CD14-positive monocyte (primary cell): ENCODE results near the gene CTBP2. TPM values are rescaled to one million over a fixed set of nuclear protein-coding genes. Genes with fewer than 3 reads are reported as not detected.

Source experiments
- DNase-seq, 3 donors: peaks; one replicate each; pipeline ENCODE4 v3.0.0-alpha.2; 2011 to 2022
- H2AFZ ChIP-seq: 2 replicates; pipeline ENCODE4 v1.6.0; 2012; ENCODE audit warnings: mild to moderate bottlenecking, low read depth, low read length, inconsistent platforms; ENCODE audit not compliant: insufficient read depth, poor library complexity, severe bottlenecking
- H3K27ac ChIP-seq, 2 donors: 1 replicate in 1 of 2; 2 replicates in 1 of 2; pipeline ENCODE4 v1.5.1; 2012 to 2013; ENCODE audit warnings: low read length in 2 of 2, control low read depth in 1 of 2, inconsistent platforms in 1 of 2, low read depth in 1 of 2, mild to moderate bottlenecking in 1 of 2
- H3K27me3 ChIP-seq, 2 donors: one replicate each; pipeline versions ENCODE4 v1.6.0 to v1.6.1; 2011 to 2013; ENCODE audit warnings: low read length in 2 of 2; ENCODE audit not compliant: control insufficient read depth in 2 of 2, insufficient read depth in 2 of 2
- H3K36me3 ChIP-seq, 2 donors: replicated peaks in 1 of 2; 1 replicate in 1 of 2; 2 replicates in 1 of 2; pipeline versions ENCODE4 v1.5.1 to v1.6.1; 2012 to 2013; ENCODE audit warnings: low read length in 2 of 2, control low read depth in 1 of 2, inconsistent platforms in 1 of 2, mild to moderate bottlenecking in 1 of 2; ENCODE audit not compliant: insufficient read depth in 2 of 2, control insufficient read depth in 1 of 2
- H3K4me1 ChIP-seq, 2 donors: 1 replicate in 1 of 2; 2 replicates in 1 of 2; pipeline versions ENCODE4 v1.5.1 to v1.6.1; 2012 to 2013; ENCODE audit warnings: low read length in 2 of 2, control low read depth in 1 of 2, inconsistent platforms in 1 of 2, mild to moderate bottlenecking in 1 of 2, moderate library complexity in 1 of 2; ENCODE audit not compliant: insufficient read depth in 2 of 2, control insufficient read depth in 1 of 2
- H3K4me2 ChIP-seq: replicated peaks from 2 replicates; pipeline ENCODE3; 2012; ENCODE audit warnings: low read length, moderate library complexity, mild to moderate bottlenecking; ENCODE audit not compliant: poor library complexity, severe bottlenecking; ENCODE audit errors: extremely low read depth
- H3K4me3 ChIP-seq, 3 experiments: fragments of 200-600 bp in 1 of 3; sonication (generic) in 1 of 3; replicated peaks in 1 of 3; 1 replicate in 2 of 3; 2 replicates in 1 of 3; pipeline ENCODE4 v1.5.1; 2011 to 2013; ENCODE audit warnings: low read length in 3 of 3, mild to moderate bottlenecking in 3 of 3, control low read depth in 2 of 3, low read depth in 2 of 3, inconsistent platforms in 1 of 3, moderate library complexity in 1 of 3
- H3K79me2 ChIP-seq: 2 replicates; pipeline ENCODE4 v1.6.0; 2012; ENCODE audit warnings: mild to moderate bottlenecking, control low read depth, inconsistent platforms, low read length, moderate library complexity; ENCODE audit not compliant: insufficient read depth
- H3K9ac ChIP-seq: 2 replicates; pipeline ENCODE4 v1.6.0; 2017; ENCODE audit warnings: low read length, mild to moderate bottlenecking; ENCODE audit not compliant: insufficient read depth, poor library complexity, severe bottlenecking
- H3K9me3 ChIP-seq, 2 donors: replicated peaks in 1 of 2; 1 replicate in 1 of 2; 2 replicates in 1 of 2; pipeline versions ENCODE4 v1.5.1 to v1.6.1; 2012 to 2013; ENCODE audit warnings: low read length in 2 of 2, control low read depth in 1 of 2; ENCODE audit not compliant: control insufficient read depth in 1 of 2, insufficient read depth in 1 of 2
- H4K20me1 ChIP-seq: 2 replicates; pipeline ENCODE4 v1.6.0; 2012; ENCODE audit warnings: mild to moderate bottlenecking, low read length, control low read depth, moderate library complexity; ENCODE audit not compliant: insufficient read depth
- H3K27ac Mint-ChIP-seq, 7 donors: one replicate each; pipeline ENCODE4 v1.8.0; 2020; ENCODE audit warnings: mild to moderate bottlenecking in 7 of 7, mixed read lengths in 7 of 7, moderate library complexity in 6 of 7, inconsistent platforms in 2 of 7
- H3K27me3 Mint-ChIP-seq, 3 donors: one replicate each; pipeline ENCODE4 v1.8.0; 2021 to 2022; ENCODE audit warnings: low read depth in 3 of 3, mild to moderate bottlenecking in 3 of 3, mixed read lengths in 3 of 3, moderate library complexity in 3 of 3, inconsistent platforms in 1 of 3
- H3K36me3 Mint-ChIP-seq, 2 donors: one replicate each; pipeline ENCODE4 v1.8.0; 2020; ENCODE audit warnings: mixed read lengths in 2 of 2, inconsistent platforms in 1 of 2, mild to moderate bottlenecking in 1 of 2
- H3K4me1 Mint-ChIP-seq: one replicate; pipeline ENCODE4 v1.8.0; 2020; ENCODE audit warnings: mild to moderate bottlenecking, mixed read lengths
- H3K4me3 Mint-ChIP-seq, 2 donors: one replicate each; pipeline ENCODE4 v1.8.0; 2020; ENCODE audit warnings: mild to moderate bottlenecking in 2 of 2, mixed read lengths in 2 of 2, moderate library complexity in 1 of 2
- H3K9me3 Mint-ChIP-seq, 7 donors: one replicate each; pipeline ENCODE4 v1.8.0; 2020 to 2022; ENCODE audit warnings: mixed read lengths in 7 of 7, mild to moderate bottlenecking in 6 of 7, moderate library complexity in 6 of 7, inconsistent platforms in 2 of 7
- CTCF ChIP-seq: fragments of 200-600 bp; IDR thresholded peaks from one replicate; pipeline ENCODE4 v1.8.0; 2022; ENCODE audit warnings: antibody characterized with exemption, mild to moderate bottlenecking
- WGBS: methylation state at CpG from one replicate; pipeline ENCODE4 v1.1.5; 2013; ENCODE audit warnings: missing lambda C conversion rate; ENCODE audit not compliant: insufficient coverage; 5-methylcytosine and 5-hydroxymethylcytosine counted together
- intact Hi-C, 2 donors: fragments of 100-400 bp; cut with micrococcal nuclease; formaldehyde crosslinking; loops; one replicate each; pipeline versions ENCODE4 v1.15.0 to v1.15.1; 2023
- polyA plus RNA-seq, 3 donors: library from polyadenylated mRNA; depleted of rRNA in 1 of 3; unstranded in 2 of 3; stranded (reverse) in 1 of 3; fragments of 300-500 nt in 2 of 3; fragments of >200 nt in 1 of 3; fragmentation: Illumina TruSeq in 2 of 3; gene quantifications; 1 replicate in 2 of 3; 2 replicates in 1 of 3; pipeline ENCODE4 v1.2.3, GENCODE V29; 2012 to 2021

The CTBP2 gene
- polyA plus RNA-seq, 3 donors, result 40.9 to 87.1 (median 41.1) TPM

DNA sequence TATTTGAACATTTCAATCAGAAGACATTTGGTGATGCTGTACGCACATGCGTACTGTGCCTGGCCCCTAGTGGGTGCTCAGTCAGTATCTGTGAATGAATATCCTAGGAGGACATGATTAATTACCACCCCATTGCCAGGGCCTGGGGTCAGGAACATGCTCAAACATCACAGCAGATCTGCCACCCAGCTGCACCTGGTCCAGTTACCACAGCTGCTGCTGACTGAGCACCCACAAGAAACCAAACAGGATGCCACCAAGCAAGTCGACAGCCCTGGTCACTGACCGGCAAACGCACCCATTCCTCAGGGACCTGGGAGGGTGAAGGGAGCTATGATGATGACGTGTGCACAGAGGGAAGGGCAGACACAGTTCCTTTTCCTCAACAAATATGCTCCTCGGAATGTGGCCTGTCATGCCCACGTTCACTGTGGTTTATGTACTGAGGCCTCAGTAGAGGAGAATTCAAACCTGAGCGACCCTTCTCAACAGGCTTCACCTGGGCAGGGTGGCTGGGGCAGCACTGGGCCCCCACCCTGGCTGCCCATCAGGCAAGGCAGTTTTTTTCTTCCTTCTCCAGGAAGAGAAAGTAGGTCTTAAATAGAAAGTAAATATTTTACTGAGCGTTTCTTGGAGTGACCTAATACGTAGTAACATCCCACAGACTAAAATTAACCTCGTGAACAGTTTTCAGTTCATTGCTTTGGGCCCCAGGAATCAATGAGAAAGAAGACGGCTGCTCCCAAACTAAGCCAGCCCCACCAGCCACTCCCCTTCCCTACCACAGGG lies 13.4 kb downstream of the CTBP2 start:
- no peak for TF ChIP-seq CTCF
- H3K4me3 Mint-ChIP-seq, result peak overlapping the region; percentile 73 to 87
- peak overlapping the region; percentile 49 to 76 for H3K27ac ChIP-seq
- no peaks in the 10 kb centered on the region for H3K27me3 ChIP-seq
- no peaks in the 10 kb centered on the region for H3K9me3 ChIP-seq
- intact Hi-C loops, result loop anchor here in 1 of 2 donors (5.0 to 10.0 kb wide), 3 partner anchors 85 to 588 kb away; no protein-coding TSS in a partner anchor
- H3K4me1 Mint-ChIP-seq, result peaks cover 83% of the 10 kb centered on the region
- H3K9me3 Mint-ChIP-seq, result no peaks in the 10 kb centered on the region
- H3K4me2 ChIP-seq, result peak overlapping the region; percentile 70
- H3K36me3 ChIP-seq, result peaks cover 0 to 3% of the 10 kb centered on the region in 2 donors
- 62% methylated on average over 3 of the region's 13 CpGs for WGBS
- H3K36me3 Mint-ChIP-seq, result peaks cover 19 to 21% of the 10 kb centered on the region in 2 donors
- H4K20me1 ChIP-seq, result peaks cover 100% of the 10 kb centered on the region
- peak overlapping the region; percentile 86 to 94 (median 91) for H3K27ac Mint-ChIP-seq
- DNase-seq, result peak; percentile 37 to 56 (median 48)
- H3K79me2 ChIP-seq, result peaks cover 100% of the 10 kb centered on the region
- peak overlapping the region; percentile 31 for H2AFZ ChIP-seq
- H3K4me1 ChIP-seq, result peaks cover 64 to 73% of the 10 kb centered on the region in 2 donors
- H3K4me3 ChIP-seq, result peak overlapping the region in 1 of 3 experiments; percentile 36
- H3K27me3 Mint-ChIP-seq, result no peaks in the 10 kb centered on the region
- peak overlapping the region; percentile 20 for H3K9ac ChIP-seq

DNA sequence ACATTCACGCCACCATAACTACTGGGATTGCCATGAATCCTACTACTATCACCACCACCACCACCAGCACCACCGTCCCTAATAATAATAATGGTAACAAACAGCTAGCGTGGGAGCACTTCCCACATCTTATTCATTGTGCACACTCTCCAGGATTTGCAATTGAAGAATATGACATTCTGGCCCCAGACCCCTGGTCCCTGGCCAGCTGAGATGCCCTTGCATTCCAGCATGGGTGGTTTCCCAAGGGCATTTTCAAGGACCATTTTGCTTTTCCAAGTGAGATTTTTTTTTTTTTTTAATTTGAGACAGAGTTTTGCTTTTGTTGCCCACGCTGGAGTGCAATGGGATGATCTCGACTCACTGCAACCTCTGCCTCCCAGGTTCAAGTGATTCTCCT lies 14.7 kb downstream of the CTBP2 start:
- Histone ChIP-seq H3K27ac (no peak overlapping the region), H4K20me1 (peaks cover 100% of the 10 kb centered on the region), H3K79me2 (peaks cover 100% of the 10 kb centered on the region), H3K9me3 (no peaks in the 10 kb centered on the region), H3K27me3 (no peaks in the 10 kb centered on the region), H3K4me2 (no peak overlapping the region), H2AFZ (no peak overlapping the region), H3K4me3 (no peak overlapping the region), H3K9ac (no peak overlapping the region), H3K4me1 (peaks cover 59 to 64% of the 10 kb centered on the region in 2 donors), H3K36me3 (peaks cover 0 to 10% of the 10 kb centered on the region in 2 donors)
- Mint-ChIP-seq H3K9me3 (no peaks in the 10 kb centered on the region), H3K27me3 (peaks cover 0 to 1% (median 0%) of the 10 kb centered on the region in 3 donors), H3K4me1 (peaks cover 82% of the 10 kb centered on the region), H3K36me3 (peaks cover 15 to 18% of the 10 kb centered on the region in 2 donors), H3K4me3 (no peak overlapping the region), H3K27ac (peak overlapping the region in 1 of 7 donors; percentile 5)
- intact Hi-C loops, result loop anchor here in 1 of 2 donors (5.0 to 10.0 kb wide), 3 partner anchors 83 to 589 kb away; no protein-coding TSS in a partner anchor
- no peak for TF ChIP-seq CTCF
- no peak for DNase-seq
- no CpG with 5 or more reads among the region's 5 CpGs for WGBS
